ENCODE results near the gene MKNK2.
"Not testable (repeated sequence)": the region's sequence is repeated elsewhere in the genome, so short reads cannot be mapped to it uniquely, and the experiment has no call there.

MKNK2 gene

GRCh38 chr19:2050991-2051772, at the start of gene MKNK2:
Gene MKNK2, minus strand, starts transcription at chr19:2051244. Its CDS starts 393 bp downstream, at chr19:2050851.
- no peak for DNase-seq

DNA sequence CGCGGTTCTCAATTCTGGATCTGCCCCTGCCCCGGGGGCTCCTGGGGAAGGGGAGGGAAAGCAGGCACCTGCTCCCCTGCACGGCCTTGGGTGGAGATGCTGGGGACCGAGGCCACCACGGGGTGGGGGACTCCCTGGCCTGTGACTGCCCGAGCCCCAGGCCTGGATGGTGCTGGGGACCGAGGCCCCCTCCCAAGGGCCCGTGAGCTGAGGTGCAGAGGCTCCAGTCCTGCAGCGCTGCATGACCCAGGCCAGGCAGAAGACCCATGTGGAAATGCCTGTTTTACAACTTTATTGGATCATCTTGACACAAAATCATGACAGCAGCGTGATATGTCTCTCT, 49.6 kb upstream of the MKNK2 start:
- DNase-seq: no peak

GRCh38 chr19:2099937-2100718, 49.1 kb upstream of the MKNK2 start:
- DNase-seq: no peak

DNA sequence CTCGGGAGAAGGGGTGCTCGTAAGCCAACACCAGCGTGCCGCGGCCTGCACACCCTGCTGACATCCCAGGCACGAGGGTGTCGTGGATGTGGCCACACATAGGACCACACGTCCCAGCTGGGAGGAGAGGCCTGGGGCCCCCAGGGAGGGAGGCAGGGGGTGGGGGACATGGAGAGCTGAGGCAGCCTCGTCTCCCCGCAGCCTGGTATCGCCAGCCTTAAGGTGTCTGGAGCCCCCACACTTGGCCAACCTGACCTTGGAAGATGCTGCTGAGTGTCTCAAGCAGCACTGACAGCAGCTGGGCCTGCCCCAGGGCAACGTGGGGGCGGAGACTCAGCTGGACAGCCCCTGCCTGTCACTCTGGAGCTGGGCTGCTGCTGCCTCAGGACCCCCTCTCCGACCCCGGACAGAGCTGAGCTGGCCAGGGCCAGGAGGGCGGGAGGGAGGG, 48.0 kb upstream of the MKNK2 start:
- no peak for DNase-seq

GRCh38 chr19:2097886-2098327, 46.9 kb upstream of the MKNK2 start:
- DNase-seq: no peak

GRCh38 chr19:2097203-2097885, 46.3 kb upstream of the MKNK2 start:
- DNase-seq: no peak

DNA sequence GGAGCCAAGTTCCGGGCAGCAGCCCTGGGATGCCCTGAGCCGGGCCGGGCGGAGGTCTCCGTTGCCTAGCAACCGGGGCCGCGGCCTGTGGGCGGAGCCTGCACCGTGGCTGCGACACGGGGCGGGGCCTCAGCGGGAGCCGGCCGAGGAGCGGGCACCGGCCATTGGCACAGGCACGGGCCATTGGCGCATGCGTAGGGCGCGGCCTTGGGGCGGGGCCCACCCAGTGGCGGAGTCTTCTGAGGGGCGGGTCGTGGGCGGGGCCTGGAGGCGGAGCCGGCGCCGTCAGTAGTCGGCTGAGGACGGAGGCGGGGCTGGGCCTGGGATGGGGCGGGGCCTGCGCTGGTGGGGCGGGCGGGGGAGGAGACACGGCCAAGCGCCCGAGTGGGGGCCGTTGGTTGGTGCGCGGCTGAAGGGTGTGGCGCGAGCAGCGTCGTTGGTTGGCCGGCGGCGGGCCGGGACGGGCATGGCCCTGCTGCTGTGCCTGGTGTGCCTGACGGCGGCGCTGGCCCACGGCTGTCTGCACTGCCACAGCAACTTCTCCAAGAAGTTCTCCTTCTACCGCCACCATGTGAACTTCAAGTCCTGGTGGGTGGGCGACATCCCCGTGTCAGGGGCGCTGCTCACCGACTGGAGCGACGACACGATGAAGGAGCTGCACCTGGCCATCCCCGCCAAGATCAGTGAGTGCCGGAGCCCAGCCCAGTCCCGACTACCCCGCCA, 45.6 kb upstream of the MKNK2 start, which contains the start of gene IZUMO4:
Gene IZUMO4 (plus strand): TSS at position 436 of the 723 bp plus-strand sequence. CDS start 31 bp downstream, at position 467.
- DNase-seq: peak; percentile 81

DNA sequence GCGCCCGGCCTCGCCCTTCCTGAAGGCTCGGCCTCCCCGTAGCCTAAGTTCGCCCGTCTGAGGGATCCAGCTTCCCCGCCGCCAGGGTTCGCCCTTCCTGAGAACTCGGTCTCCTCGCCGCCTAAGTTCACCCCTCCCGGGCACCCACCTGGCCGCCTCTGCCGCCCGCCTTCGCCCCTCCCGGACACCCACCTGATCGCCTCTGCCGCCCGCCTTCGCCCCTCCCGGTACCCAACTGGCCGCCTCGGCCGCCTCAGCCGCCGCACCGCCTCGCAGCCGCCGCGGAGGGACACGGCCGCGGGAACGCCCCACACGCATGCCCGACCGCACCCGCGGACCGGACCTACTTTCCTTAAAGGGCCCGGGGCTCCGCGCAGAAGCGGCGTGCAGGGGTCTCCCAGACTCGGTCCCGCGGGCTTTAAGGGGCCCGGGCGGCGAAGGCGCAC, 45.0 kb upstream of the MKNK2 start, which contains the start of gene MOB3A:
Gene MOB3A (minus strand): TSS at position 293 of the 446 bp plus-strand sequence. CDS start 17,766 bp downstream, outside the sequence.
- DNase-seq: peak; percentile 71

DNA sequence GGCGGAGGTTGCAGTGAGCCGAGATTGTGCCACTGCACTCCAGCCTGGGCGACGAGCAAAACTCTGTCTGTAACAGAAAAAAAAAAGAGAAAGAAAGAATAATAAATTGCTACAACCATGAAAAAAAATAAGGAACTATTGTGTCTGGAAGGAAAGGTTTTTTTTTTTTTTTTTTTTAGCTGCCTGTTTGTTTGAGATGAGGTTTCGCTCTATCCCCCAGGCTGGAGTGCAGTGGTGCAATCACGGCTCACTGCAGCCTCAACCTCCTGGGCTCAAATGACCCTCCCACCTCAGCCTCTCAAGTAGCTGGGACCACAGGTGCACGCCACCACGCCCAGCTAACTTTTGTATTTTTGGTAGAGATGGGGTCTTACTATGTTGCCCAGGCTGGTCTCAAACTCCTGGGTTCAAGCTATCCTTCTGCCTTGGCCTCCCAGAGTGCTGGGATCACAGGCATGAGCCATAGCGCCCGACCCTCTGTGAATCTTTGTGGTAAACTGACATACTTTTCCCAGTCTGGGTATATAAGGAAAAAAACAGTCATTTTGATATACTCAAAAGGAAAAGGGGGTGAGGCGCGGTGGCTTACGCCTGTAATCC, 41.0 kb upstream of the MKNK2 start:
- DNase-seq: not testable (repeated sequence)

DNA sequence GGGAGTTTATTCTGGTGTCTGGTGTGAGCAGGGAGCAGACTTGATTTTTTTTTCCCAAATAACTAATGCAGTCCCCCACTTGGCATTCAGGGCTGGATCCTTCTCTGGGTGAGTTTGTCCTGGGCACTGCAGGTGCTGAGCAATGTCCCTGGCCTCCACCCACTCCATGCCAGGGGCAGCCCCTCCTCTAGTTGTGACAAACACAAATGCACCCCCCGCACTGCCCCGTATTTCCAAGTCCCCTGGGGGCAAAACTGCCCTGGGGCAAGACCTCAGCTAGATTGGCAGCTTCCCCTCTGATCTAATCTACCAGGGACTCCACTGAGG, 38.6 kb upstream of the MKNK2 start:
- no peak for DNase-seq

- no peak for DNase-seq
Measured at GRCh38 chr19:2089001-2089711, 38.1 kb upstream of the MKNK2 start.

DNA sequence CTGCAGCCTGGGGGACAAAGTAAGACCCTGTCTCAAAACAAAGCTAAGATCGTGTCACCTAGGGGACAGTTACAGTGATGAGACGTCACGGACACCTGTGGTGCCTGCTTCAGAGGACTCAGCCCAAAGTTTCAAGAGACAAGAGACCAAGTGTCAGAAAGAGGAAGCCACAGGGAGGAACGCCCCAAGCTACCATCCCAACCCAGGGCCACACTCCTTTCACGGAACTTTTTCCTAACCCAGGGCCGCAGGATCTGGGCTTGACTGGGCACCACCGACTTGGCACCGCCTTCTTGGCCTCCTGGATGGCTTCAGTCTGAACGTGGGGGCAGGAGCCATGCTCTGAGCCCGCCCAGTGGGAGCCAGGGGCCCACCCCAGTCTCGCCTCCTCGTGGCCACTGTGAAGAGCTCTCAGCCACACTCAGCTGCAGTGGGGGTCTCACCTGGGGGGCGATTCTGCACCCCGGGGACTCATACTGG, 36.6 kb upstream of the MKNK2 start:
- DNase-seq: no peak

GRCh38 chr19:2086695-2087620, 35.9 kb upstream of the MKNK2 start:
- not testable (repeated sequence) for DNase-seq

- DNase-seq: no peak
Measured at GRCh38 chr19:2084993-2085720, 34.1 kb upstream of the MKNK2 start.

GRCh38 chr19:2083174-2083854, 32.3 kb upstream of the MKNK2 start:
- DNase-seq: no peak

GRCh38 chr19:2081873-2082810, 31.1 kb upstream of the MKNK2 start:
- DNase-seq: no peak

DNA sequence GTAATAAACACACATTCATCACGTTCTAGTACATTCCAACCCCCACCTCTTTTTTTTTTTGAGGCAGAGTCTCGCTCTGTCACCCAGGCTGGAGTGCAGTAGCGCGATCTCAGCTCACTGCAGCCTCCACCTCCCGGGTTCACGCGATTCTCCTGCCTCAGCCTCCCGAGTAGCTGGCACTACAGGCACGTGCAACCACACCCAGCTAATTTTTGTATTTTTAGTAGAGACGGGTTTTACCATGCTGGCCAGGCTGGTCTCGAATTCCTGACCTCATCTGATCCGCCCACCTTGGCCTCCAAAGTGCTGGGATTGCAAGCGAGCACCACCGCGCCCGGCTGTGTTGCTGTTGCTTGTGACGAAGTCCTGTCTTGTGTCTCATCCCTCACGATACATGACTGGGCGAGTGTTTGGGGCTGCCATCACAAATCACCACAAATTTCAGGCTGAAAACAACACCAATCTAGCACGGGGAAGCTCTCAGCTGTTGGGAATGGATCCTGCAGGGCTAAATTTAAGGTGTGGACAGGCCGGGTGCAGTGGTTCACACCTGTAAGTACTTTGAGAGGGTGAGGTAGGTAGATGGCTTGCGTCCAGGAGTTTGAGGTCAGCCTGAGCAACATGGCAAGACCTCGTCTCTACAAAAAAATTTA, 29.4 kb upstream of the MKNK2 start:
- no peak for DNase-seq

Measured in DMS153 (cell line).